HG03378 (cell line): ENCODE data around the gene DDIT3.
A peak's percentile ranks its signal among the peaks of the same experiment; 100 is the strongest.
"Not testable (repeated sequence)": the region's sequence is repeated elsewhere in the genome, so short reads cannot be mapped to it uniquely, and the experiment has no call there.

Source experiments
- ATAC-seq: cut with Tn5 transposase; IDR thresholded peaks from one replicate; pipeline ENCODE4 v1.9.1; 2021; ENCODE audit warnings: mild to moderate bottlenecking, moderate library complexity; ENCODE audit not compliant: unreplicated experiment

The DDIT3 gene, protein sequence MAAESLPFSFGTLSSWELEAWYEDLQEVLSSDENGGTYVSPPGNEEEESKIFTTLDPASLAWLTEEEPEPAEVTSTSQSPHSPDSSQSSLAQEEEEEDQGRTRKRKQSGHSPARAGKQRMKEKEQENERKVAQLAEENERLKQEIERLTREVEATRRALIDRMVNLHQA

GRCh38 chr12:57520053-57520818 is at the start of gene DDIT3:
Gene DDIT3, minus strand, starts transcription at chr12:57520514. Its CDS starts 3,108 bp downstream, at chr12:57517406.
- peak; percentile 69 for ATAC-seq

- no peak for ATAC-seq
Measured at GRCh38 chr12:57569858-57570257, 49.5 kb upstream of the DDIT3 start.

GRCh38 chr12:57568838-57569237 is 48.5 kb upstream of the DDIT3 start:
- no peak for ATAC-seq

DNA sequence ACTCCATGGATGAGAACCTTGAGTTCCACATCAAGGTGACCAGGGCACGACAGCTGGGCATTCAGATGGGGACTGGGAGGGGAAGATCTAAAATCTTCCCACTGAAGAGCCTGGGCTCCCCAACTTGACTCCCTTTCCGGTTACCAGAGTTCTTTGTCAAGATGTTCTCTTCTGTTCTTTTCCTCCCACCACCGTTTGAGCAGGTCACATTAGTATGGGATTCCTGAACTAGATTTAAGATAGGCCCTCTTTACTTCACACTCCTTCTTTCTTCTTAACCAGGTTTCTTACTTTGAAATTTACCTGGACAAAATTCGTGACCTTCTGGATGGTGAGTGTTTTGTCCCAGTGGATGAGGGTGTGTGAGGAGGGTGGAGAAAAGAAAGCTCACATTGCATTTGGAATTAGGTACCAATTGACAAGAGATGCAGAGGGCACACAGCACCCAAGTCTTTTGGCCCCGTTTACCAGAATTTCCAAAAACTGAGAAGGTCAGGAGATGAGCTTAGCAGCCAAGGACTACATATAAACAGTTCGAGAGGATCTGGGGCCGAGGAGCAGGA is 43.9 kb upstream of the DDIT3 start:
- ATAC-seq: no peak

DNA sequence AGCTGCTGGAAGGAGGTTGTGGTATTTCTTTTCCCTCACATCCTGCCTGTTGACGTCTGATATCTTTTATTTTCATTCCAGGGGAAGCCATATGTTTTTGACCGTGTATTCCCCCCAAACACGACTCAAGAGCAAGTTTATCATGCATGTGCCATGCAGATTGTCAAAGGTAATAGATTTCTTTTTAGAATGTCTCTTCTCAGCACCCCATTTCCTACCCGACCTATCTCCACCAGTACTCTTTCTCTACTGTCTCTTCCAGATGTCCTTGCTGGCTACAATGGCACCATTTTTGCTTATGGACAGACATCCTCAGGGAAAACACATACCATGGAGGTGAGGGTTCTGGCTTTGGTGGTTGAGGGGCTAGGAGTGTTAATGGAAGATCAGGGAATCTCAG is 43.0 kb upstream of the DDIT3 start:
- no peak for ATAC-seq

- ATAC-seq: not testable (repeated sequence)
Measured at GRCh38 chr12:57561117-57561516, 40.8 kb upstream of the DDIT3 start.

DNA sequence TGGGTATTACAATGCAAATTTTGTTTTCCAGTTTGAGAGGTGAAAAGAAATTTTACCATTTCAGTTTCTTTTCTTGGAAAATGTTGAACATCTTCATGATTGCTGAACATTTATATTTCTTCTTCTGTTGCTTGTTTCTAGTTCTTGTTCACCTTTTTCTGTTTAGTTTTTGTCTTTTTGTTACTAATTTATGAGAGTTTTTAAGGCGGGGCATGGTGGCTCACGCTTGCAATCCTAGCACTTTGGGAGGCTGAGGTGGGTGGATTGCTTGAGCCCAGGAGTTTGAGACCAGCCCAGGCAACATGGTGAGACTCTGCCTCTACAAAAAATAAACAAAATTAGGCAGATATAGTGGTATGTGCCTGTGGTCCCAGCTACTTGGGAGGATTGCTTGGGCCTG is 40.2 kb upstream of the DDIT3 start:
- no peak for ATAC-seq

DNA sequence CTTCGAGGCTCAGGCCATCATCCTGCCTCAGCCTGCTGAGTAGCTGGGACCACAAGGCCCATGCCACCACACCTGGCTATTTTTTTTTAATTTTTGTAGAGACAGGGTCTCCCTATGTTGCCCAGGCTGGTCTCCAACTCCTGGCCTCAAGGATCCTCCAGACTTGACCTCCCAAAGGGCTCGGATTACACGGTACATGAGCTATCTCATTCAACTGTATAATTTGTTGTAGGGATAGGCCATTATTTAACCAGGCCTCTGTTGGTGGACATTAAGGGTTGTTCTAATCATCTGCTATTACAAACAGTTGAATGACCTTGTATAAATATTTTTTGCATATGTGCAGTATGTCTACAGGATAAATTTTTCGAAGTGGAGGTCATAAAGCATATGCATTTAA is 38.5 kb upstream of the DDIT3 start:
- ATAC-seq: no peak

GRCh38 chr12:57554897-57555296 is 34.6 kb upstream of the DDIT3 start:
- no peak for ATAC-seq

GRCh38 chr12:57554453-57554852 is 34.1 kb upstream of the DDIT3 start:
- no peak for ATAC-seq

GRCh38 chr12:57553343-57554202 is 33.3 kb upstream of the DDIT3 start:
- ATAC-seq: no peak

DNA sequence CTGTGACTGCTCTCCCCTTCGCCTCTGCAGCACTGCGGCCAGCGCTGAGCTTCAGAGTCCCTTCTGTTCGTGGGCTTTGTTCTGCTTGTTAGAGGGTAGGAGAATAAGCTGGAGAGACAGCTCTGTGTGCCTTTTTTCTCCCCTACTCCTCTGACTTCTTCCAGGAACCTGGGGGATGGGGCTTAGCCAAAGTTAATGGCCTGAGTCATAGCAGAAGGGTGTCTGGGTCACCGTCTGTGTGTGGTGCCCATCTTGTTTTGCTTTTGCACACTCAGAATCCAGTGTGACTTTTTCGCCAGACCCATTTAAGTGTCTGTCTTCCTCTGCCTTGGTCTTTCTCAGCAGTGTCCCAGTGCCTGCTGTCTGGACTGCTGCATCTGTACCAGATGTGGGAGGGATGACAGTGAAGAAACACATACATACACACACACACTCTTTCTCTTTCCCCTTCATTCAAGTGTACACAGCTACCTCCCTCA is 32.6 kb upstream of the DDIT3 start:
- no peak for ATAC-seq

DNA sequence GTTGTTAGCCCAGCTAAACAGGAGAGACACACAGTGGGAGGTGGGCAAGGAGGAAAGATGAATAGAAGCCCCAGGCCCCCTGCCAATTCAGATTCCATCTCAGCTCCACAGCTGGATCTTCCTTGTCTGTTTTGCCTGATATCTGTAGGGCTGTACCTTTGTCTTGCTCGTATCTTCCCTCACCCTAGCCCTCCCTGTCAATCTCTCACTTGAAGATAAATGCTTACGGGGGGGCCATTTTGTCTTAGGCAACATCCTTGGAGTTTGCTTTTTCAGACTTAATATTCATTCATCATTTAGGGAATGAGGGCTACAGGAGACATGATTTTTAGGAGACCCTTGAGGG is 32.0 kb upstream of the DDIT3 start:
- ATAC-seq: no peak

- no peak for ATAC-seq
Measured at GRCh38 chr12:57551637-57552305, 31.5 kb upstream of the DDIT3 start.

GRCh38 chr12:57550641-57551549 is 30.6 kb upstream of the DDIT3 start:
- no peak for ATAC-seq

GRCh38 chr12:57549909-57550640 is 29.8 kb upstream of the DDIT3 start, which contains the start of gene KIF5A:
Gene KIF5A, plus strand, starts transcription at chr12:57550044. Its CDS starts 228 bp downstream, at chr12:57550272.
- no peak for ATAC-seq

- ATAC-seq: no peak
Measured at GRCh38 chr12:57549203-57549908, 29.0 kb upstream of the DDIT3 start.

DNA sequence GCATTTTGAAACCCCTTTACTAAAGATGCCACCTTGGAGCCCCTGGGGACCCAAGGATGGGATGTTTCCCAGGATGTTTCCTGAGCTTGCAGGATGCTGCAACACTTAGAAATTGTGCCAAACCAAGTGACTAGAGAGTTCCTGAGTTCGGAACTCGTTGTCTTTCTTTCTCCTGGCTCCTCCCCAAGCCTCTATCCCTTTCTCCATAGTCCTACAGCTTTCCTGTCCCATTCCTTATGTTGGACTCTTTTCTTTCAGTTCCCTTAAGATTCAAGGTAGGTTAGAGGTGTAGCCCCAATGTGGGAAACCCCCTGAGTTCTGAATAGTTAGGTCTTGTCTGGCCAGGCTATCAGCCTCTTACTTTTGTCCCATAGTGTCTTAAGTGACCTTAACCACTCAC is 28.2 kb upstream of the DDIT3 start:
- no peak for ATAC-seq

DNA sequence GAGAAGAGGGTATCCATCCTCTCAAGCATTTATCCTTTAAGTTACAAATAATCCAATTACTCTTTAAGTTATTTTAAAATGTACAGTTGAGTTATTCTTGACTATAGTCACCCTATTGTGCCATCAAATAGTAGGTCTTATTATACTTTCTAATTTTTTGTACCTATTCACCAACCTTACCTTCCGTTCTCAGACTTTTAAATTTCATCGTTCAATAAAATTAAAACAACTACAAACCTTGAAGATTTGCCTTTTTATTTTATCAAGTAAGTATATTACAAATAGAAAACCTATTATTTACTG is 27.6 kb upstream of the DDIT3 start:
- no peak for ATAC-seq
